Myocyte (in vitro differentiated cells): Measurements from ENCODE around the gene TCFL5. TPM values are rescaled to one million over a fixed set of nuclear protein-coding genes. Genes with fewer than 3 reads are reported as not detected.

Source experiments
- DNase-seq: peaks from one replicate; pipeline ENCODE4 v3.0.0-alpha.2; 2012; ENCODE audit warnings: low read depth
- total RNA-seq: library from RNA; depleted of rRNA; stranded (reverse); fragments of >200 nt; gene quantifications from 2 replicates; pipeline ENCODE4 v1.2.3, GENCODE V29; 2014

TCFL5 gene
- total RNA-seq, 1 donor from 2014 or later: 12.5 TPM

DNA sequence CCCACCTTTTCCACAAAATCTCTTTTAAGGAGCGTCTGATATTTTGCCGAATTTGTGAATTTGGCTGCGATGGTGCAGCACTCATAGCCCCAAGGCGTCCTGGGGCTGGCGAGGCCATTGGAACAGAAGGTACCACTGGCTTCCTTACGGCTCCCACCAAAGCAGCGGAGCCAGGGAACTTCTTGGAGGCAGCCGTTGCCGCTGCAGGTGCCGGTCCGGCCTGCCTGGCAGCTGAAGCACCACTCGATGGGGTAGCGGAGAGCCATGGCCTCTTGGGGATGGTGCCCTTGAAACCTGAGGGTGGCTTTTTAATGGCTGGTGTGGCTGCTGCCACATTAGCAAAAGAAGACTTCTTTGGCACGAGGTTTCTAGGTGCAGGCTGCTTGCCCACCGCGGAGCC, 34.9 kb upstream of the TCFL5 start:
- no peak for DNase-seq

DNA sequence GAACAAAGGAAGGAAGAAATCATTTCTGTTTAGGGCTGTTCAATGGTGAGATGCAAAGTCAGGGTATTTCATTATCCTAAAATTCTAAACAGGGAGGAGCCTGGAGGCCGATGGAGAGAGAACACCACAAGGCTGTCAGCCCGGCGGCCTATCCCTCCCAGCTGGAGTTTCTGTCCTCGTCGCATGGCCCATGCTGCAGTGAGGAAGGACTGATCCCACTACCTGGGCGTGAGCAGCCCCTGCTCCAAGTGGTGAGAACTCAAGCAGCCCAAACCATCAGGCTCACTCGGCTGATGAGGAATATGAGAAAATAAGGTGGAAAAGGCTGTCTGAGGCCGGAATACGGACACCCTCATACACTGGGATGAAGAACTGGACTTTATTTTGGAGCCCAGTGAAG, 33.9 kb upstream of the TCFL5 start:
- DNase-seq: no peak

DNA sequence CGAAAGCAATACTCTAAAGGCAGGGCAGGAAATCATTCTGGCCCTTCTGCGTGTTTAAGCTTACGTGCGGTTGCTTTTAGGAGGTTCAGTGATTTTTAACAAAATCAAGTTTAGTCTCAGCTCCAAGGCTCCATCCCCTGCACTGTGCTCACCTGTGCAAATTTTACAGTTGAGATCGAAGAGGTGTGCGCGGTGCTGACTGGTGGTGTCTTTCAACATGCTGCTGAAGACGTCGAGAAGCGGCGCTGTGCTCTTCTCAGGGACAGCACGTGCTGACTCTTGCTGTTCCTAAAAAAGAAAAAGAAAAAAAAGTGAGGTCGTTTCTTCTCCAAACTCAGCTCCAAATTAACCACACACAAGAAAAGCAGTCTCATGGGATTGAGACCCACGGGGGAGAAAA, 32.6 kb upstream of the TCFL5 start:
- DNase-seq: no peak

DNA sequence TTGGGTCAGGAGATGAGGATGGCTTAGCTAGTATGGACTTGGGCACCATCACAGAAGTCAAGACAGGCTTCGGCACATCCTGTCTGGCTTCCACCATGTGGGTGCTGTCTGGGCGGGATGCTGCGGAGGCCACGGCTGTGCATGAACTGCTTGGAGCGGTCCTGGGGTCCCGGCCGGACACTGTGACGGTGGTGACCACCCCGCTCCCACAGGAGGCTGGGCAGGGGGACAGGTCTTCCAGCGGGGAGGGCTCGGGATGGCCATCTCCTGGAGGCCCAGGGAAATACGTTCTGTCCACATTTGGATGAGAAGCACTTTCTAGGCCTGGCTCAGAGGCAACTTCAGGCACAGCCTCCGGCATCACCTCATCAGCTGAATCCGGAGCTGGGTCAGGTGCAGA, 32.1 kb upstream of the TCFL5 start:
- DNase-seq: no peak

DNA sequence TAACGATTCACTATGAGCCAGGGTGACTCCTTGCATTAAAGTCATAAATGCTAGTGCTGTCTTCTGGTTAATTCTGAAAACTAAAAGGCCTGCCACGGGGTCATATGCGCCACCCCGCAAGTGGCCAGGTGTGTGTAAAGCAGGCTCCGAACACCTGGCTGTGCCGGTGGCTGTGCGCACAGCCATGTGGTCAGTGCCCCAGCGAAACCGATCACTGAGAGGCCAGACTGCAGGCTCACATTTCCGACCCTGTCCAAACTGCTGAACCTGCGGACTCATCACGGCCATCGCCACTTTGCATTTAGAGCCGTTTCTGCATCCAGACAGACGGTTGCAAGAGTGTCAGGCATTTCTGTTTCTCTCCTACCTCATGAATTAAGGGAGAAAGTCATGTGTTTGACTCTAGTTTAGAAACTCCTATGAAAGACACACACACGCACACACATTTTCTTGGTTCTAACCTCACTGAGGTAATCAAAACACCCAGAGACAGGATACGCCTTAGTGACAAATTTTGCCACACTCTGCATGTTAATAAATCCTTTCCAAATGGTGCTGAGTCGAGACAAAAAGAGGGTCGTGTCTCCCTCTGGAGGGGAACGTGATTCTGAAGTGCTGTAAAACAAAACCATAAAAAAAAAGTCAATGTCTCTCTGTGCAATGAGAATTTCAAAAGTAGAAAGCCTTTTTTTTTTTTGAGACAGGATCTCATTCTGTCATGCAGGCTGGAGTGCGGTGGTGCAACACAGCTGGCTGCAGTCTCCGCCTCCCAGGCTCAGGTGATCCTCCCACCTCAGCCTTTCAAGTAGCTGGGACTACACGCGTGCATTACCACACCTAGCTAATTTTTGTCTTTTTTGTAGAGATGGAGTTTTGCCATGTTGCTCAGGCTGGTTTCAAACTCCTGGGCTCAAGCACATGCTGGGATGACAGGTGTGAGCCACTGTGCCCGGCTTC, 31.0 kb upstream of the TCFL5 start:
- DNase-seq: no peak

DNA sequence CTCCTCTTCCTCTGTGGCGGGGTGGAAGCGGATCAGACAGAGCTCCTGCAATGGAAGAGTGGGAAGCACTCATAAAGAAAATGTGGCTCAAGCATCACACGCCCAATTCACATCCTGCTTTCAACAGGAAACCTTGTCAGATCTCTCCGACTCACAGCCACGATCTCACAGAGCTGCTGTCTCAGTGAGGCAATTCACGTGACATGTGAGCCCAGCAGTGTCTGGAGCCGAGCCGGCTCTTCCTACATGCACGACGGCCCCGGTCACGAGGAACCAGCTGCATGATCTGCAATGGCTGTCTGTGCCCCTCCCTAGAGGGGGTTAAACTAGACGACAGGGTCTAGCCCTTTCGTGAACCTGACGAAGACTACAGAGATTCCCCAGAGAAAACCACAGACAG, 29.5 kb upstream of the TCFL5 start:
- no peak for DNase-seq

DNA sequence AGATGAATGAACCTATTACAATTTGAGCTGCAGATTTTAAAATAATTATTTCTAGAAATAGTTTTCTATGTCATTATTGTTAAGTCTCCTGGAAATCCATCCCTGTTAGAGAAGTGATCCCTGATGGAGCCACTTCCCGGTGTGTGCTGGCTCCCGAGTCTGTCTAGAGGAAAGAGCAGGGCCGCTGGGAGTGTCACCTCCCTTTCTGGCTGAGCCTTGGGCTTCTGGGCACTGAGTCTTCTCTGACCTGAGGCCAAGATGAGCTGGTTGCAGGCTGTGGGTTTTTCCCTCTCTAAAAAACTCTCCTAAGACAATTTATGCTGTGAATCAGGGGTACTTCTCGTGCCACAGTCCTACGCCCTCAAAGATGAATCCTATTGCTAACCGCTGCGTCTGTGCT, 28.8 kb upstream of the TCFL5 start:
- DNase-seq: no peak

DNA sequence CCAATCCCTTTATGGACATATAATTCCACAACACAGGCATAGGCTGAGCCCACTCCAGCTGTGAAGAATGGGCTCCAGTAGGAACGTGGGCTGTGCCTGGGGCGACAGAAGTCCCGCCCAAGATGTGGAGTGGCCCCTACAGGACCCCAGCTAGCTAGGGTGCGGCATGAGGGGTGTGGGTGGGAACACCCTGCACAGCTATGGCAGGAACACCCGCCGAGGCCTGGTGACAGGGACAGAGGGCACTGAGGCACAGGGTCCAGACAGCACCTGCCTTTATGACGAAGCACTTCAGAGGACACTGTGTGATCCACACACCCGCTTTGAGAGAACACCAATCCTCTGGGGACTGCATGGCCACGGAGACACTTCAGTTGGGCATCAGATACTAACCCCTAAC, 28.2 kb upstream of the TCFL5 start:
- DNase-seq: no peak

DNA sequence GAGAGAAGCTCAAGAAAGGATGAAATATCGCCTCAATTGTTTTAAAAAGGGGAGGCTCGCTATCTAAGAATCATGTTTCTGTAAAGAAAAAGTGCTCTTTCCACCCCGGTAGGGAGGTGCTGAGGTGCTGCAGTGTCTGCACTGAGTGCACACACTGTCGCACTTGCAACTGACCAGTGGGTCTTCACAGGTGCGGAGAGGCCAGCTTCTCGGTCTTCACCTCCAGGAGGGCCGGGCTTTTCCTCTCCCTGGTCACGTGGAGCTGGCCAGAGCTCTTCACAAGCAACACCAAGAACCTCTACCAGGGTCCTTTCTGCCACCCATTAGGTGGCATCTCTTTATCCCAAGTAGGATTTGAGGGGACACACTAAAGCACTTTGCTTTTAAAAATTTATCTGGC, 27.8 kb upstream of the TCFL5 start:
- DNase-seq: no peak

DNA sequence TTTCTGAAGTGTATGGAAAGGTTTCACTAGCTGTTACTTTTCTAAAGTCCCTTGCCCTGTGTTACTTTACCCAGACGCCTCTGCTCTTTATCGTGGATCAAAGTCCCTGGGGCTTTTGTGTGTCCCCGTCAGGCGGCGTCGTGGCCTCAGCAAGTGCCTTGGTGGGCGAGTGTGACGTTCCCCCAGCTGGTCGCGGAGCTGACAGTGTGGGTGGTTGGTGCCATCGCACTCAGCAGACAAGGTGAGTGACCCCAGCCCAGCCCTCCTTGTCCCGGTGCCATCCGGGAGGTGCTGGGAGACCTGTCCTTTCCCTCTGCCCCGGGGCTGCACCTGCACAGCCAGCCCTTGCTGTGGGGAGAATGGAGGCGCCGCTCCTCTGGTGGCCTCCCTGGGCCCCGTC, 27.3 kb upstream of the TCFL5 start:
- no peak for DNase-seq

DNA sequence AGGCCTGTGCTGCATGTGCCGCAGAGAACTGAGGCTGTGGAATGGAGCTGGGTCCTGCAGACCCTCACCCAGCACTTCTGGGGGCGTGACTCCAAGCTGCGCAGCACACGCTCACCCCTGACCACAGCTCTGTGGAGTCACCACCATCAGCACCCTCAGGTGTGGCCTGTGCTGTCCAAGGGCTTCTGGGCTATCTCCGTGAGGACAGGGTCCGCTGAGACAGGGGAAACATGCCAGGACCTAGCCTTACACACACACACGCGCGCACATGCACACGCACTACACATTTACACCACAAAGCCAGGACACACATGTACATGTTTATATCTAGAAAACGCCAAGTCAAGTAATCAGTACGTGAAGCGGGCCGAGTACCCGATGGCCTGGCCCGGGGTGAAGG, 26.8 kb upstream of the TCFL5 start:
- no peak for DNase-seq

DNA sequence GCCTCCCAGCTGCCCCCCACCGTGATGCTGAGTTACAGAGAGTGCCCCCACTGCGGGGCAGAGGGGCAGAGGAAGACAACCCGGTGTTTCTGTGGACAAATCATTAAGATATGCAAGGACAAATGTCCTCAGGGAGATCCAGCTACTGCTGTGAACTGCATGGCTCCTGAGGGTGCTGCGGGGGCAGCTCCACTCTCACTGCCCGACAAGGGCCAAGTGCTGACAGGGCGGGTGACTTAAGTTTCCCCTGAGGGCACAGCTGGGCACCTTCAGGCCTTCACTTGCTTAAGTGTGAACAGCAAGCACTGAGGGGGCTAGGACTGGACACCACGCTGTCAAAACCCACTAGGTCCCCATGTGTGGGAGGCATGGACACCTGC, 26.2 kb upstream of the TCFL5 start:
- no peak for DNase-seq

DNA sequence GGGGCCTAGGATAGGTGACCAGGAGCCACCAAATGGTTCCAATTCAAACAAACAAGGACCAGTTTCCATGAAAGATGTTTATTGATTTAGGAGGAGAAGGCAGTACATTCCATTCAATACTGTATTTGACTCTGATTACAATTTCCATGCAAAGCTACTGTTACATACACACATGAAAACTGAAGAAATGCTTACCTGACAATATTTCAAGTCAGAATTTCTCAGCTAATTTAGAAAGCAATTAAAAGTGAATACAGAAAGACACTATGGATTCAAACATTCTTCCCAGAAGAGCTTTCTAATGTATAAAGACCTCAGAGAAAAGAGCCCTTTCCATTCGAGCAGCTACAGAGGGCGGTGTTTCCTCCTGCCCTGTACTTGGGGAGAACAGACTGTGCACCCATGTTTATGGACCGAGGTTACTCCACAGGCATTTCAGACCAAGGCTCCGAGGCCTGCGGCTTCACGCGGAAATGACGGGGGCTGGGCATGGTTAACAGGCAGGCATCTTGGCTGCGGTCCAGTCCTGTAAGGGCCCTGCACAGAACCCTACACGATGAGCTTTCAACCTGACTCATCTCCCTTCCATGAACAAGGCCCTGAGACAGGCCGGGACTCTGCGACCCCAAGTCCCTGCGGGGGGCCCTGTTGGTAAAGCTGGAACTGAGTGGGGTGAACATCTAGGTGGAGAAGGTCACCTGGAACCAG, 25.7 kb upstream of the TCFL5 start:
- DNase-seq: peak; percentile 93

DNA sequence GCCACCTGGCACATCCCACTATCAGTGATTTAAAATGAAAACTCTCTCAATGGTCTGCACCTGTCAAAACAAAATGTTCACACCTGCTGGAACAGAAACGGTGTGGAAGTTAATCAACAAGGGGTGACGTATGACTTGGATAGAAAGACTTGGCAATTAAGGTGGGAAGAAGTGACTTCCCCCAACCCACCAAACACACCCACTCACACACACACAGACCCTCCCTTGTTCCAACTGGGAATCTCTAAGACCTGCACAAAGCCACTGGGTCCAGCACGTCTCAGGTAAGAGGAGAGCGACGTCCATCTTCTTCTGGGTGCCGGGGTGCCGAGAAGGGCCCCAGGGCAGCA, 25.1 kb upstream of the TCFL5 start:
- DNase-seq: no peak

DNA sequence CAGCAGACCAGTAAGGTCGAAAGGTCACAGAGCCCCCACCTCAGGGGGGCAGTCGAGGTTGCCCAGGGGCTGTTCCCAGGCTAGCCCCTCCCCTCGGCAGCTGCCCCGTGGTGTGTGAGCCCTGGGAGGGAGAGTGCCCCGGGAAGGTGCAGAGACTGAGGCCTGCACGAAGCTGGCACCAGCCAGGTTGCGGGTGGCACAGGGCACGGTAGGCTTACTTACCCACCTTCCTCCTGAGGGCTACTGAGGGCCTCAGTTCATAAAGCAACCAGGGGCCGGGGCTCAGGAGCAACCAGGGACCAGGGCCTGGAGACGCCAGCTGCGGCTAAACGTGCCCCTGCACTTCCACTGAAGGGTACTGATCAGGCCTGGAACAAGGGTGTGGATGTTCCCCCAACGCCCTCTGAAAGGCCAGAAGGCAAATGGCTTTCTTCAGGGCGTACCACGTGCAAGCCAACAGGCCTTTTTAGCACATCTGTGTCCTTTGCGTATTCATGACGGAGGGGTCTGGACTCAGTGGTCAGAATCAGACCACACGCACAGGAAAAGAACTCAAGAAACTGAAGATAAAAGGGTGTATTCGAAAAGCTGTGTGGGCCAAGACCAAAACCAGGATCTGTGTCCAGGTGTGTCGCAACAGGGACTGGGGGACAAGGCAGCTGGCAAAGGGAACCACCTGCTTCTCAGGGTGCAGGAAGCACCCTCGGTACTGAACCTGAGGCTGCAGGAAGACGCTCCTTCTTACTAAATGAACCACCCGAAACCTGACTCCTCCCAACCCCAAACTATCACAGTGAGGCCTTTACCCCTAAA, 24.5 kb upstream of the TCFL5 start:
- no peak for DNase-seq

DNA sequence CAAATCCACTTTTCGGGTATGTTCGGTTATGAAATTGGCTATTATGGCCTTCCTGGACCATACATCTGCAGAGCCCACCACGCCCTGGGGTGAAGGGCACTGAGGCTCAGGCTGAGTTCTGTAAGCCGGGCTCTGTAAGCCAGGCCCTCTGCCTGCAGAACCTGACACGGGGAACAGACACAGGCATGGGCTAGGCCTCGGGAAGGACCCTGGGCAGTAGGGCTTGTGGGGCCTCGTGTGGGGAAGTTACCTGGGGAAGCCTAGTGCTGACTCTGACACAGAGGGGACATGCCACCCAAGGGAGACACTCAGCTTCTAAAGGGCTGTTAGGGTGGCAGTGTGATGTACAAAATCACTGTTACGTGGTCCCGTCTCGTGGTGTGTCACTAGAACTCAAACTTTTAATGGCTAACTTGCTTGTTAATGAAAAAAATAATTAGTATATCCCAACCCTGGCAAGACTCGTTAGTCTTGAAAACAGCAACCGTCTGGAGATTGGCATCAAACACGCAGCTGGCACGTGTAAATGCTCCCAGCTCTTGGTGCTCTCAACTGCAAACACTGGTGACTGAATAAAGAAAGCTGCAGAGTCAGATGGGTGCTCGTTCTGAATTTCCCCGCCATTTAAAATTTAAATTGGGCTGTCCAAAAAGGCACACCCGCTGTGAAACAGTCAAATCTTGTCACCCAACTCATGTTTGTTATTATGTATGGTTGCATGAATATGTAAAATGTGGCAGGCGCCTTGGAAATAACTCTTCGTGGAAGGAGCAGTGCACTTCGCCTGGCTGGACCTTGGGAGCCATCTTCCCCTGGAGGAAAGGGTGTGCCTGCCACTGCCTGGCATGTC, 23.6 kb upstream of the TCFL5 start:
- no peak for DNase-seq

DNA sequence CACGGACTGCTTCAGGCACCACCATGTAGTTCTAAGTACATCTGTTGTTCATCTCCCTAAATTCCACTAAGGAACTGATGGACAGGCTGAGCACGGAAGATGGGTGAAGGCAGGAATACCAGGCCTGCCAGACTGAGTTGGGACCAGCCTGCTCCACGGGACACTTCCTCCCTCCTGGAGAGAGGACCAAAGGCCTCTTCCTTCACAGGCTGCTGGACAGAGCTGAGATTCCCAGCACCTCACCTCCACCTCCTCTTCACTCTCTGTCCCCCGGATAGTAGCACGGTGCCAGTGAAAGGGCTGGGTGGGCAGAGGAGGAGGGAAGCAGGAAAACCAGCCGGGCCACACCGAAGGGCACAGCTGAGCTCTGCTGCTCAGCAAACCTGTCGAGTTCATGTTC, 22.9 kb upstream of the TCFL5 start:
- DNase-seq: no peak

DNA sequence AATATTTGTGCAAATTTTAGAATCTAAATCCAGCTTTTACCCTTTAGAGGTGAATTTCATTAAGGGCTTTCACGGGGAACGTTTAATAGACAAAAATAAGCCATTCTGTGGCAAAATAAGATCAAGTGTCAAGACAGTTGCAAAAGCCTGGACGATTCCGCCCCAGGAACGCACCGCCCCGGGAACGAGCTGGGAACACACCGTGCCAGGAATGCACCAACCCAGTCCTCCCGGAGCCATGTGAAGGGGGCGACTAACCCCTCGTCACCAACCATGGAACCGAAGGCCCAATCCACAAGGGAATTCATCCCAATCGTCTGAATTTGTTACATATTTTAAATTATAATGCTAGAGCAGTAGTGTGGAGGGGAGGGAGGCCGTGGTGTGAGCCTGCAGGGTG, 20.8 kb upstream of the TCFL5 start:
- no peak for DNase-seq

DNA sequence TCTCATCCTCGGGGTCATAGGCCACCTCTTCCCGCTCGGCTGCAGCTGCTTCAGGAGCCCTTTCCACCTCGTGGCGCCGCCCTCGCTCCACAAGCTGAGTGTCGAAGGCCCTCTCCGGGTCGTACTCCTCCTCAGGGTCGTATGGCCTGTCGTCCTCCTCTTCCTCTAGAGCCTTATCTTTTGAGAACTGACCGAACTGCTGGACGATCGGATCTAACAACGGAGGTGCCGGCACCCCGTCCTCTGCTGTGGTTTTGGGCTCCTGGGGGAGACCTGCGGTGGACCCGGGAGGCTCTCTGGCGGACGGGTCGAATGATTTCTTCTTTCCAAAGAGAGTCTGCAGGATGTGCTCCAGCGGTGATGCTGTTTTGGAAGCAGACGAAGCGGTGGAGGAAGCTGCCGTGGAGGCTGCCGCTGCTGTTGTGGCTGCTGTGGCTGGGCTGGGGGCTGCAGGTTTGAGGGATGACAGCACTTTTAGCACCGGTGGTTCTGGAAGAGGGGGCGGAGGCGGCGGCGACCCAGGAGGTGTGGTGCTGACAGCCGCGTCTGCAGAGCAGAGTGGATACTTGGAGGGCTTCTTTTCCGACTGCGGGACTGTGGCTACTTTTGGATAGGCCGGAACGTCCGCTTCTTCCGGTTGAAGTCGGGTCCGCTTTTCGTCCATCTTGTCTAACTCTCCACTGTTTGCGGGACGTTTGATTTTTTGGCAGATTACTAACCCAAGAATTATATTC, 20.2 kb upstream of the TCFL5 start:
- no peak for DNase-seq

DNA sequence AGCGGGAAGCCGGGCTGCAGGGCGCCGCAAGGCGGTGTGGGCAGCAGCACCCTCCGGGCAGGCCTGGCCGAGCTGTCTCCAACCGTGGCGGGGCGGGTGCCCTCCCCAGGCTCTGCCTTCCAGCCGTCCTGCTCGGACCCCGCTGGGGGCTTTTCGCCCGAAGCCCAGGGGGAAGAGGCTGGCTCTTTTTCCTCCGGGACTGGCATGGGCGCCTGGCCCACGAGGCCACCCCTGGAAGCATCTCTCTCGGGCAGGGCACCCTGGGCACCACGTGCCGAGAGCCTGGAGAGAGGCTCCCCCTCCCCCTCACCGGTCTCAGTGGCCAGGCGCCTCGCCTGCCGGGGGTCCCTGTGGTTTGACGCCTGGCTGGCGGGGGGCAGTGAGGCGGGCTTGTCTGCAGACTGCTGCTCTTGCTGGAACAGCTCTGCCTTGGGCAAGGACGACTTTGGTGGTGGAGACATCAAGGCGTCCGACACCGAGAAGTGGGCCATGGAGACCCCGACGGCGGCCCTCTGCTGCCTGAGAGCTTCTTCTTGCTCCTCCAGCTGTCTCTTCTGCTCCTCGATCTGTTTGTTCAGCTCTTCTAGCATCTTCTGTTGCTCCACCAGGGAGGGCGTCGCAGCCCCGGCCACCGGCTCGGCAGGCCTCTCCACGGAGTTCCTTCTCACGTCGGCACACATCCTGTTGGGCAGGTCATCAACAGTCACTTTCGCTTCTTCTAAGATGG, 19.5 kb upstream of the TCFL5 start:
- DNase-seq: no peak
